Hepatic stellate cell (primary cell): Measurements from ENCODE around the gene SLC25A27.

Experiments
- DNase-seq: peaks from one replicate; pipeline ENCODE4 v3.0.0; 2011; ENCODE audit warnings: low spot score

Gene SLC25A27

GRCh38 chr6:46651816-46652215, 959 bp upstream of the SLC25A27 start:
- no peak for DNase-seq

GRCh38 chr6:46652232-46652602, 558 bp upstream of the SLC25A27 start:
- no peak for DNase-seq

- DNase-seq: no peak
Measured at GRCh38 chr6:46653439-46654195, 842 bp downstream of the SLC25A27 start.

GRCh38 chr6:46655803-46656202, 3.0 kb downstream of the SLC25A27 start:
- DNase-seq: no peak

GRCh38 chr6:46657642-46658041, 4.9 kb downstream of the SLC25A27 start:
- DNase-seq: no peak

- DNase-seq: no peak
Measured at GRCh38 chr6:46661483-46661882, 8.7 kb downstream of the SLC25A27 start.

- no peak for DNase-seq
Measured at GRCh38 chr6:46667377-46667776, 14.6 kb downstream of the SLC25A27 start.

- no peak for DNase-seq
Measured at GRCh38 chr6:46674410-46674809, 21.6 kb downstream of the SLC25A27 start.

- no peak for DNase-seq
Measured at GRCh38 chr6:46676604-46677313, 24.0 kb downstream of the SLC25A27 start.

GRCh38 chr6:46677314-46677654, 24.5 kb downstream of the SLC25A27 start:
- DNase-seq: no peak

- DNase-seq: peak; percentile 45
Measured at GRCh38 chr6:46684771-46685170, 32.0 kb downstream of the SLC25A27 start.

- no peak for DNase-seq
Measured at GRCh38 chr6:46687619-46688097, 34.9 kb downstream of the SLC25A27 start, which contains the start of gene TDRD6. TSS of gene TDRD6 (plus strand) at chr6:46687885. CDS start at chr6:46688129, 244 bp downstream.

- no peak for DNase-seq
Measured at GRCh38 chr6:46688117-46688965, 35.6 kb downstream of the SLC25A27 start.

- DNase-seq: no peak
Measured at GRCh38 chr6:46688966-46689335, 36.2 kb downstream of the SLC25A27 start.

- no peak for DNase-seq
Measured at GRCh38 chr6:46689657-46690056, 36.9 kb downstream of the SLC25A27 start.

- DNase-seq: no peak
Measured at GRCh38 chr6:46690141-46690755, 37.5 kb downstream of the SLC25A27 start.

- no peak for DNase-seq
Measured at GRCh38 chr6:46690911-46691451, 38.2 kb downstream of the SLC25A27 start.

GRCh38 chr6:46699970-46700369, 47.2 kb downstream of the SLC25A27 start:
- DNase-seq: no peak

- no peak for DNase-seq
Measured at GRCh38 chr6:46704562-46704961, 51.8 kb downstream of the SLC25A27 start.

GRCh38 chr6:46706464-46706863, 53.7 kb downstream of the SLC25A27 start:
- no peak for DNase-seq

- no peak for DNase-seq
Measured at GRCh38 chr6:46711491-46711890, 58.7 kb downstream of the SLC25A27 start.

- no peak for DNase-seq
Measured at GRCh38 chr6:46715141-46715540, 62.4 kb downstream of the SLC25A27 start.
